Gastrocnemius medialis (tissue), 4 donors: Measurements from ENCODE around the gene MYO16. TPM values are rescaled to one million over a fixed set of nuclear protein-coding genes. Genes with fewer than 3 reads are reported as not detected.

Experiments
- ATAC-seq, 2 donors: fragments of 150-250 bp; one replicate each; pipeline ENCODE4 v1.9.1; 2016
- DNase-seq, 2 donors: peaks; one replicate each; pipeline ENCODE4 v3.0.0-alpha.2; 2019
- H3K27ac ChIP-seq, 4 donors: fragments of 200-600 bp; sonication (generic); 1 replicate in 1 of 4; 2 replicates in 3 of 4; pipeline ENCODE4 v1.5.1; 2016 to 2018; ENCODE audit warnings: mild to moderate bottlenecking in 2 of 4, moderate library complexity in 1 of 4
- H3K27me3 ChIP-seq, 3 donors: fragments of 200-600 bp; sonication (generic) in 2 of 3; 1 replicate in 1 of 3; 2 replicates in 2 of 3; pipeline versions ENCODE4 v1.5.1 to v1.6.0; 2016 to 2019; ENCODE audit warnings: mild to moderate bottlenecking in 1 of 3, moderate library complexity in 1 of 3
- H3K36me3 ChIP-seq, 2 donors: fragments of 200-600 bp; sonication (generic) in 1 of 2; one replicate each; pipeline ENCODE4 v1.5.1; 2017 to 2018
- H3K4me1 ChIP-seq, 2 donors: fragments of 200-600 bp; sonication (generic) in 1 of 2; one replicate each; pipeline ENCODE4 v1.5.1; 2016 to 2017; ENCODE audit warnings: mild to moderate bottlenecking in 2 of 2
- H3K4me3 ChIP-seq, 4 donors: fragments of 200-600 bp; sonication (generic) in 3 of 4; 1 replicate in 1 of 4; 2 replicates in 3 of 4; pipeline ENCODE4 v1.5.1; 2016 to 2019; ENCODE audit warnings: mild to moderate bottlenecking in 2 of 4
- H3K9me3 ChIP-seq, 3 donors: fragments of 200-600 bp; sonication (generic) in 2 of 3; 1 replicate in 1 of 3; 2 replicates in 2 of 3; pipeline ENCODE4 v1.5.1; 2016 to 2019
- POLR2A ChIP-seq, 2 donors: fragments of 450-650 bp; IDR thresholded peaks; one replicate each; pipeline ENCODE4 v1.6.1; 2017; ENCODE audit warnings: antibody characterized with exemption in 2 of 2, mild to moderate bottlenecking in 2 of 2, moderate library complexity in 2 of 2
- in situ Hi-C, 4 donors: fragments of 200-750 bp; cut with MboI; loops; one replicate each; pipeline versions ENCODE4 v1.15.0 to v1.8.0; 2017; ENCODE audit warnings: low sequenced_read_pairs in 4 of 4
- intact Hi-C: fragments of 100-400 bp; cut with DNase I; formaldehyde crosslinking; loops from one replicate; pipeline ENCODE4 v1.15.1; 2023; ENCODE audit warnings: low total_unique reads
- total RNA-seq, 4 donors: library from RNA; depleted of rRNA; stranded (reverse); fragments of >200 nt; gene quantifications; one replicate each; pipeline versions ENCODE4 v1.1.0 to v1.2.3, GENCODE V29; 2016
- TF ChIP-seq, protein P1 (sequence below), 5 experiments: fragments of 450-650 bp in 3 of 5; fragments of 200-600 bp in 2 of 5; sonication (generic) in 2 of 5; IDR thresholded peaks in 4 of 5; conservative IDR thresholded peaks in 1 of 5; 1 replicate in 4 of 5; 2 replicates in 1 of 5; pipeline ENCODE4 v1.5.1; 2016 to 2019; ENCODE audit warnings: antibody characterized with exemption in 5 of 5, mild to moderate bottlenecking in 3 of 5, moderate library complexity in 3 of 5

MYO16 gene
- total RNA-seq, 4 donors from 2014 or later, result 0.02 TPM; not detected in 3

- intact Hi-C loops, result no loop called here
- H3K27ac ChIP-seq, result no peak overlapping the region
- H3K4me3 ChIP-seq, result no peak overlapping the region
- ATAC-seq (no peak), DNase-seq (no peak)
- no peaks in the 10 kb centered on the region for H3K36me3 ChIP-seq
- no peaks in the 10 kb centered on the region for H3K27me3 ChIP-seq
- no peak for TF ChIP-seq POLR2A (IDR thresholded peaks at IDR 0.05)
- TF ChIP-seq, protein P1, sequence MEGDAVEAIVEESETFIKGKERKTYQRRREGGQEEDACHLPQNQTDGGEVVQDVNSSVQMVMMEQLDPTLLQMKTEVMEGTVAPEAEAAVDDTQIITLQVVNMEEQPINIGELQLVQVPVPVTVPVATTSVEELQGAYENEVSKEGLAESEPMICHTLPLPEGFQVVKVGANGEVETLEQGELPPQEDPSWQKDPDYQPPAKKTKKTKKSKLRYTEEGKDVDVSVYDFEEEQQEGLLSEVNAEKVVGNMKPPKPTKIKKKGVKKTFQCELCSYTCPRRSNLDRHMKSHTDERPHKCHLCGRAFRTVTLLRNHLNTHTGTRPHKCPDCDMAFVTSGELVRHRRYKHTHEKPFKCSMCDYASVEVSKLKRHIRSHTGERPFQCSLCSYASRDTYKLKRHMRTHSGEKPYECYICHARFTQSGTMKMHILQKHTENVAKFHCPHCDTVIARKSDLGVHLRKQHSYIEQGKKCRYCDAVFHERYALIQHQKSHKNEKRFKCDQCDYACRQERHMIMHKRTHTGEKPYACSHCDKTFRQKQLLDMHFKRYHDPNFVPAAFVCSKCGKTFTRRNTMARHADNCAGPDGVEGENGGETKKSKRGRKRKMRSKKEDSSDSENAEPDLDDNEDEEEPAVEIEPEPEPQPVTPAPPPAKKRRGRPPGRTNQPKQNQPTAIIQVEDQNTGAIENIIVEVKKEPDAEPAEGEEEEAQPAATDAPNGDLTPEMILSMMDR (IDR thresholded peaks at IDR 0.05 in 4 of 5, conservative IDR thresholded peaks at IDR 0.05 in 1 of 5), result no peak
- no peaks in the 10 kb centered on the region for H3K4me1 ChIP-seq
- in situ Hi-C loops, result no loop called here
- no peaks in the 10 kb centered on the region for H3K9me3 ChIP-seq
Measured at GRCh38 chr13:109204252-109204651, 574.8 kb downstream of the MYO16 start.

GRCh38 chr13:109204657-109205056 is 575.2 kb downstream of the MYO16 start:
- H3K9me3 ChIP-seq, result no peaks in the 10 kb centered on the region
- DNase-seq, result no peak
- in situ Hi-C loops (no loop called here), intact Hi-C loops (no loop called here)
- no peak overlapping the region for H3K27ac ChIP-seq
- no peak overlapping the region for H3K4me3 ChIP-seq
- ATAC-seq, result no peak
- no peaks in the 10 kb centered on the region for H3K36me3 ChIP-seq
- no peaks in the 10 kb centered on the region for H3K27me3 ChIP-seq
- H3K4me1 ChIP-seq, result no peaks in the 10 kb centered on the region
- TF ChIP-seq, protein P1 (IDR thresholded peaks at IDR 0.05 in 4 of 5, conservative IDR thresholded peaks at IDR 0.05 in 1 of 5), result no peak
- TF ChIP-seq POLR2A (IDR thresholded peaks at IDR 0.05), result no peak

- ATAC-seq, result no peak
- no peaks in the 10 kb centered on the region for H3K27me3 ChIP-seq
- TF ChIP-seq, protein P1 (IDR thresholded peaks at IDR 0.05 in 4 of 5, conservative IDR thresholded peaks at IDR 0.05 in 1 of 5), result no peak
- no peak for TF ChIP-seq POLR2A (IDR thresholded peaks at IDR 0.05)
- H3K9me3 ChIP-seq, result no peaks in the 10 kb centered on the region
- H3K36me3 ChIP-seq, result no peaks in the 10 kb centered on the region
- in situ Hi-C loops, result no loop called here
- H3K4me1 ChIP-seq, result no peaks in the 10 kb centered on the region
- H3K27ac ChIP-seq, result no peak overlapping the region
- intact Hi-C loops, result no loop called here
- no peak for DNase-seq
- H3K4me3 ChIP-seq, result no peak overlapping the region
Measured at GRCh38 chr13:109205315-109205714, 575.9 kb downstream of the MYO16 start.

DNA sequence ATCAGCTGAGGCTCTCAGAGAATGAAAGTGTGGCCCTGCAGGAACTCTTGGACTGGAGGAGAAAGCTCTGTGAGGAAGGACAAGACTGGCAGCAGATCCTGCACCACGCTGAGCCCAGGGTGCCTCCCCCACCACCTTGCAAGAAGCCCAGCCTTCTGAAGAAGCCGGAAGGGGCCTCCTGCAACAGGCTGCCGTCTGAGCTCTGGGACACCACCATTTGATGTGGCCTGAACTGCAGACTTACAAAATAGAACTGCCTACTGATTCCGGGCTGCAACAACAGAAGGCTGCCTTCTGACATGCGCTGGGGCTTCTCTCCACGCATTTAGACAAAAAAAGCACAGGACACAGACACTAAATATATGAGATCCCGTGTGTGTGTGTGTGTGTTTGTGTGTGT is 577.2 kb downstream of the MYO16 start:
- Histone ChIP-seq H3K4me3 (no peak overlapping the region), H3K27me3 (no peaks in the 10 kb centered on the region), H3K27ac (no peak overlapping the region), H3K9me3 (no peaks in the 10 kb centered on the region), H3K4me1 (no peaks in the 10 kb centered on the region), H3K36me3 (no peaks in the 10 kb centered on the region)
- TF ChIP-seq POLR2A (IDR thresholded peaks at IDR 0.05), result no peak
- TF ChIP-seq, protein P1 (IDR thresholded peaks at IDR 0.05 in 4 of 5, conservative IDR thresholded peaks at IDR 0.05 in 1 of 5), result no peak
- in situ Hi-C loops (no loop called here), intact Hi-C loops (no loop called here)
- DNase-seq (no peak), ATAC-seq (no peak)

DNA sequence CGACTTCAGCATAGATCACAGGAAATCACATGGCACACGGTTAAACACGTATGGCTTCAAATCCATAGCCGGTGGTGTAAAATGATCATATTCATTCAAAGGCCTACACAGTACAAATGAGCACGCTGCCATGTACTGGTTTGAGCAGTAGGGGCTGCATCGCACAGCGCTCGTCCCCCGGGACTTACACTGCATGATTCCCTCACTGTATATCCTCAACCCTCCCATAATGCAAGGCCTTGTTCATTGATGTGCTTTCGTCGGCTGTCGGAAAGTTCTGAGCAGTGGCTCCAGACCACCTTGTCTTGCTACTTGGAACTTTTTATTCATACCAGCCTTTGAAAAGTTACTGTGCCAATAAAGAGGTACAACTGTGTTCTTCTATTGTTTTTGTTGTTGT is 578.2 kb downstream of the MYO16 start:
- H3K4me3 ChIP-seq, result no peak overlapping the region
- no peaks in the 10 kb centered on the region for H3K9me3 ChIP-seq
- H3K36me3 ChIP-seq, result no peaks in the 10 kb centered on the region
- H3K27me3 ChIP-seq, result no peaks in the 10 kb centered on the region
- no peak for ATAC-seq
- no peak for DNase-seq
- H3K27ac ChIP-seq, result no peak overlapping the region
- intact Hi-C loops, result no loop called here
- no peak for TF ChIP-seq POLR2A (IDR thresholded peaks at IDR 0.05)
- TF ChIP-seq, protein P1 (IDR thresholded peaks at IDR 0.05 in 4 of 5, conservative IDR thresholded peaks at IDR 0.05 in 1 of 5), result no peak
- H3K4me1 ChIP-seq, result no peaks in the 10 kb centered on the region
- in situ Hi-C loops, result no loop called here
